ENCODE results near the gene ID3.

DNA sequence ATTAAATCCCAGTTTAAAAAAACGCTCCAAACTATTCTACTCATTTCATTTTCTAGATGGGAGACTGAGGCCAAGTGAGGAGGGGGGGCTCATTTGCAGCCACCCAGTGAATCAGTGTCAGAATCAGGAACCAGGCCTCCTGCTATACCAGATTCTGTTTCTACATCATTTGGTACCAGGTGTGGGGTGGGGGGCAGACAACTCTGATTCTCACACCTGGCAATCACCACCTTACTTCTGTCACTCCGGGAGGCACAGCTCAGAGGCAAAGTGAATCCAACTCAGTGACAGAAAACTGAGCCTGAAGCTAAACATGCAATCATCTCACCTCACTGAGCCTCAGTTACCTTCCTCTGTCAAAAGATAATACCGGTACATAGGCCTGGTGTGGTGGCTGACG, 23.5 kb upstream of the ID3 start:
- TF ChIP-seq, protein P1, sequence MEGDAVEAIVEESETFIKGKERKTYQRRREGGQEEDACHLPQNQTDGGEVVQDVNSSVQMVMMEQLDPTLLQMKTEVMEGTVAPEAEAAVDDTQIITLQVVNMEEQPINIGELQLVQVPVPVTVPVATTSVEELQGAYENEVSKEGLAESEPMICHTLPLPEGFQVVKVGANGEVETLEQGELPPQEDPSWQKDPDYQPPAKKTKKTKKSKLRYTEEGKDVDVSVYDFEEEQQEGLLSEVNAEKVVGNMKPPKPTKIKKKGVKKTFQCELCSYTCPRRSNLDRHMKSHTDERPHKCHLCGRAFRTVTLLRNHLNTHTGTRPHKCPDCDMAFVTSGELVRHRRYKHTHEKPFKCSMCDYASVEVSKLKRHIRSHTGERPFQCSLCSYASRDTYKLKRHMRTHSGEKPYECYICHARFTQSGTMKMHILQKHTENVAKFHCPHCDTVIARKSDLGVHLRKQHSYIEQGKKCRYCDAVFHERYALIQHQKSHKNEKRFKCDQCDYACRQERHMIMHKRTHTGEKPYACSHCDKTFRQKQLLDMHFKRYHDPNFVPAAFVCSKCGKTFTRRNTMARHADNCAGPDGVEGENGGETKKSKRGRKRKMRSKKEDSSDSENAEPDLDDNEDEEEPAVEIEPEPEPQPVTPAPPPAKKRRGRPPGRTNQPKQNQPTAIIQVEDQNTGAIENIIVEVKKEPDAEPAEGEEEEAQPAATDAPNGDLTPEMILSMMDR (IDR thresholded peaks at IDR 0.05): no peak
- TF ChIP-seq, protein P2, sequence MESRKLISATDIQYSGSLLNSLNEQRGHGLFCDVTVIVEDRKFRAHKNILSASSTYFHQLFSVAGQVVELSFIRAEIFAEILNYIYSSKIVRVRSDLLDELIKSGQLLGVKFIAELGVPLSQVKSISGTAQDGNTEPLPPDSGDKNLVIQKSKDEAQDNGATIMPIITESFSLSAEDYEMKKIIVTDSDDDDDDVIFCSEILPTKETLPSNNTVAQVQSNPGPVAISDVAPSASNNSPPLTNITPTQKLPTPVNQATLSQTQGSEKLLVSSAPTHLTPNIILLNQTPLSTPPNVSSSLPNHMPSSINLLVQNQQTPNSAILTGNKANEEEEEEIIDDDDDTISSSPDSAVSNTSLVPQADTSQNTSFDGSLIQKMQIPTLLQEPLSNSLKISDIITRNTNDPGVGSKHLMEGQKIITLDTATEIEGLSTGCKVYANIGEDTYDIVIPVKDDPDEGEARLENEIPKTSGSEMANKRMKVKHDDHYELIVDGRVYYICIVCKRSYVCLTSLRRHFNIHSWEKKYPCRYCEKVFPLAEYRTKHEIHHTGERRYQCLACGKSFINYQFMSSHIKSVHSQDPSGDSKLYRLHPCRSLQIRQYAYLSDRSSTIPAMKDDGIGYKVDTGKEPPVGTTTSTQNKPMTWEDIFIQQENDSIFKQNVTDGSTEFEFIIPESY (IDR thresholded peaks at IDR 0.05; ENCODE audit: borderline replicate concordance, low read depth): no peak
- TF ChIP-seq JUND (IDR thresholded peaks at IDR 0.05): no peak
- TF ChIP-seq MEF2A (IDR thresholded peaks at IDR 0.05; ENCODE audit: borderline replicate concordance, low read depth): no peak
- no peak for TF ChIP-seq CHD2 (IDR thresholded peaks at IDR 0.05; ENCODE audit: low read length, partially characterized antibody)
- TF ChIP-seq MXI1 (IDR thresholded peaks at IDR 0.05; ENCODE audit: low read depth, low read length): no peak
- no peak for TF ChIP-seq EZH2phosphoT487 (IDR thresholded peaks at IDR 0.05; ENCODE audit: borderline replicate concordance, low read depth)
